GM11168 (cell line): ENCODE measurements around the gene MBOAT1.

Experiments used
- in situ Hi-C: fragments of 300-500 bp; cut with MboI; formaldehyde crosslinking; loops from one replicate; pipeline ENCODE4 v1.12.0; 2022; ENCODE audit warnings: low sequenced_read_pairs; ENCODE audit not compliant: unreplicated experiment

Gene MBOAT1

GRCh38 chr6:20058912-20059311 is 153.4 kb downstream of the MBOAT1 start:
- in situ Hi-C loops: loop anchor here (25.0 kb wide), 1 partner anchor 1072 kb away; no protein-coding TSS in a partner anchor

DNA sequence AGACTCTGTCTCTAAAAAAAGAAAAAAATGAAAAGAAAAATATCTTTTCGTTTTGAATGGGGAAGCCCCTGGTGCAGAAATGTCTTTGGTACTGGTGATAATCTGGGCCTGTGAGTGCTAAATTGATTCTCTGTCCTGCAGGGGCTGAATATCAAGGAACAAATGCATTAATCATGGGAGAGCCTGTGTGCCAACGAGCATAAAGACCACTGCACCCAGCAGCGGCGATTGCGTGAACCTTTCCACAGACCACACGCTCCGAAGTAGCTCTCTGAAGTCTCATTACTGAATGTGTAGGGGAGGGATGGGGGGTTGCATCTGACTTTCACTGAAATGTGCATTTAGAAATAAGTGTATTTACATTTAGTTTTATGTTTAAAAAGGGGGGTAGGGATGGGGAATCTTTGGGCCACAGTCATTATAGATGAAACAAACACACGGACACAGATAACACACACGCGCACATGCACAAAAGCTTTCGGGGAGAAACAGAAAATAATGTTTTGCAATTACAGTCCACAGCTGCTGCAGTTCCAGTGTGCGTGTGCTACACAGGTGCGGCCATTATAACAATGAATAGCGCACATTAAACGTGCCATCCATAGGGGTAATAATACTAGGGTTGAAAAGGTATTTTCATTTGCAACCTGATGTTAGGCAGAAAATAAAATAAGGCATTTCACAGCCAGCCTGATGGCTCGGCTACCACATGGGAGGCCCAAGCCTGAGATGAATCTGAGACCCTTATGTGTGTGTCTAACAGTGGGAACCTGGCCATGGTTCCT is 154.0 kb downstream of the MBOAT1 start:
- in situ Hi-C loops: loop anchor here (25.0 kb wide), 1 partner anchor 1071 kb away; no protein-coding TSS in a partner anchor

- in situ Hi-C loops: loop anchor here (25.0 kb wide), 1 partner anchor 1069 kb away; no protein-coding TSS in a partner anchor
Observed at GRCh38 chr6:20056350-20056992, 155.8 kb downstream of the MBOAT1 start.

DNA sequence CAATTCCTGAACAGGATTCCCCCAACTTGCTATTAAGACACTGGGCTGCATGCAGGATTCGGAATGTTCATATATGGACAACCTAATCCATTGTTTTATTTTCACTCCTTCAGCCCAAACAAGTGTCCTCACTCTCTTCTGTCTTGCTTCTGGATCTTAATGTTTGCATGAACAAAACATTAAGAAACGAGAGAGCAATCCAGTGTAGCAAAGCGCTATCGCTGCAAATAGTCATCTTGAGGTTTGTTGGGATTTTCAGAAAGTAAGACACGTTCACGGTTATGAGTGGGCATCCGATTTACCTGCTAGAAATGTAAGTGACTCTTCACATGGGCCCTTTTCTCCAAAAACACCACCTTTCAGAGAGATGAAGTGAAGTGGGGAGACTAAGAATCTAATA is 156.4 kb downstream of the MBOAT1 start:
- in situ Hi-C loops: loop anchor here (25.0 kb wide), 1 partner anchor 1069 kb away; no protein-coding TSS in a partner anchor
